Measurements from ENCODE around the gene C2CD3. TPM values are rescaled to one million over a fixed set of nuclear protein-coding genes. Genes with fewer than 3 reads are reported as not detected.

C2CD3 gene
- total RNA-seq, 6 donors from 2014 or later: 21.4 to 55.5 (median 26.6) TPM

GRCh38 chr11:73969991-73970800 is 200.6 kb downstream of the C2CD3 start:
- DNase-seq: no peak
- Histone ChIP-seq H3K36me3 (peaks cover under 1 to 9% (median 6%) of the 10 kb centered on the region in 4 donors), H3K4me3 (no peak overlapping the region), H3K27ac (no peak overlapping the region), H3K27me3 (no peaks in the 10 kb centered on the region), H3K9me3 (no peaks in the 10 kb centered on the region), H3K4me1 (peaks cover 9 to 17% (median 15%) of the 10 kb centered on the region in 4 donors)
- TF ChIP-seq POLR2A (IDR thresholded peaks at IDR 0.05): no peak
- TF ChIP-seq POLR2AphosphoS5 (IDR thresholded peaks at IDR 0.05): no peak
- TF ChIP-seq EP300 (IDR thresholded peaks at IDR 0.05): no peak
- no peak for TF ChIP-seq CTCF (IDR thresholded peaks at IDR 0.05)
- ATAC-seq (ENCODE audit: low FRiP score in 2 of 2): no peak
- 74 to 83% methylated on average over 13 of the region's 13 CpGs for WGBS, 2 donors

DNA sequence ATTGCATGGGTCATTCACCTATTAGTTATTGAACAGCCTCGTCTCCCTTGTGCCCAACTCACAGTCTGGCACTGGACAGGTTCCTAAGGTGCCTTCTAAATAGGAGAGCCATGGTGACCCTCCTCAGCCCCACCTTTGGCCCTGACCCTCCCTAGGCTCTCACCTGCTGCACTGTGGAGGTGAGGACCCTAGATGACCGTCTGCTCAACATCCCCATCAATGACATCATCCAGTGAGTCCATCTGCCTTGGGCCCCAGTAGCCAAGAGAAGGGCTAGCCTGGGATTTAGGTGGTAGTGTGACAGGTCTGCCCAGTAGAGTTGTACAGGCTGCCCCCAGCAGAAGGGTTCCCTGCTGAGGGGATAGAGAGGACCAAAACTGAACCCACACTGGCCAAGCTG is 201.7 kb downstream of the C2CD3 start:
- Histone ChIP-seq H3K27me3 (no peaks in the 10 kb centered on the region), H3K27ac (no peak overlapping the region), H3K4me3 (no peak overlapping the region), H3K4me1 (peaks cover 12 to 18% (median 15%) of the 10 kb centered on the region in 4 donors), H3K36me3 (no peaks in the 10 kb centered on the region), H3K9me3 (no peaks in the 10 kb centered on the region)
- ATAC-seq (ENCODE audit: low FRiP score in 2 of 2) (no peak), DNase-seq (no peak)
- TF ChIP-seq CTCF (IDR thresholded peaks at IDR 0.05) (no peak), POLR2AphosphoS5 (IDR thresholded peaks at IDR 0.05) (no peak), EP300 (IDR thresholded peaks at IDR 0.05) (no peak), POLR2A (IDR thresholded peaks at IDR 0.05) (no peak)
- 83 to 100% methylated on average over 1 to 2 of the region's 2 CpGs for WGBS, 2 donors

DNA sequence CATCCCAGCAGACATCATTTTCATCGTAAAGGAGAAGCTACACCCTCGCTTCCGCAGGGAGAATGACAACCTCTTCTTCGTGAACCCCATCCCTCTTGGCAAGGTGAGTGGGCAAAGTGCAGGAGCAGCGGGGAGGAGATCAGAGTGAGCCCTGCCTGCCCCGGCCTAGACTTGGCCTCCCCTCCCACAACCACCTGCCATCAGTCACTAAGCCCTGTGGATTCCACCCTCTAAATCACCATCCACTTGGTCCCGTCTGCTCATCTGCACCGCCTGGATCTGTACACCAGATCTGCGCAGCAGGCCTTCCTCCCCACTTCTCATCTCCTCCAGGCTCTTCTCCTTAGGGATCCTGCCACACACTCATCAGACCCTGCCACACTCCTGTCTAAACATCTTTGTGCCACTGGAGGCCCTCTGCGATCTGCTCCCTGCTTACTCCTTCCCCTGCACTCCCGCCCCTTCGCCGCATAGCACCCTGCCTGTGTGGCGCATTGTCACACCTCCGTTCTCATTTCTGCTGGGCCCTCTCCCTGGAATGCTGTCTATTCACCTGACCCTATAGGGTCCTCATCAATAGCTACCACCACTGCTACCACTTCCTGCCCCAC is 202.3 kb downstream of the C2CD3 start:
- Histone ChIP-seq H3K9me3 (no peaks in the 10 kb centered on the region), H3K4me1 (peaks cover 6 to 13% (median 9%) of the 10 kb centered on the region in 4 donors), H3K27ac (no peak overlapping the region), H3K4me3 (no peak overlapping the region), H3K36me3 (no peaks in the 10 kb centered on the region), H3K27me3 (no peaks in the 10 kb centered on the region)
- TF ChIP-seq POLR2A (IDR thresholded peaks at IDR 0.05) (no peak), CTCF (IDR thresholded peaks at IDR 0.05) (no peak), EP300 (IDR thresholded peaks at IDR 0.05) (no peak), POLR2AphosphoS5 (IDR thresholded peaks at IDR 0.05) (no peak)
- ATAC-seq (ENCODE audit: low FRiP score in 2 of 2) (no peak), DNase-seq (no peak)
- WGBS, 2 donors: 85 to 93% methylated on average over 12 to 15 of the region's 15 CpGs

GRCh38 chr11:73965764-73966121 is 205.1 kb downstream of the C2CD3 start:
- Histone ChIP-seq H3K4me1 (peaks cover 0 to 13% (median 6%) of the 10 kb centered on the region in 4 donors), H3K27me3 (no peaks in the 10 kb centered on the region), H3K27ac (no peak overlapping the region), H3K9me3 (no peaks in the 10 kb centered on the region), H3K4me3 (no peak overlapping the region), H3K36me3 (no peaks in the 10 kb centered on the region)
- ATAC-seq (ENCODE audit: low FRiP score in 2 of 2): no peak
- TF ChIP-seq POLR2A (IDR thresholded peaks at IDR 0.05) (no peak), POLR2AphosphoS5 (IDR thresholded peaks at IDR 0.05) (no peak), EP300 (IDR thresholded peaks at IDR 0.05) (no peak), CTCF (IDR thresholded peaks at IDR 0.05) (no peak)
- DNase-seq: no peak
- WGBS, 2 donors: 58% methylated on average over 2 of the region's 2 CpGs; no CpG with 5 or more reads in 1 of the 2 donors

Measured in upper lobe of left lung (tissue), 6 donors.